ENCODE measurements around the gene NDRG3. TPM values are rescaled to one million over a fixed set of nuclear protein-coding genes. Genes with fewer than 3 reads are reported as not detected.

Gene NDRG3
- total and polyA plus RNA-seq, 10 of the 15 experiments (the other 5 are each of a cell fraction or from before 2014, with no cell fraction given), result 11.2 to 29.7 (median 14.9) TPM

- no peak for TF ChIP-seq POLR2AphosphoS5 (IDR thresholded peaks at IDR 0.05; ENCODE audit: low read length)
- TF ChIP-seq MEF2A (IDR thresholded peaks at IDR 0.05; ENCODE audit: insufficient read depth, low read depth, low read length), result no peak
- TF ChIP-seq POLR2A (IDR thresholded peaks at IDR 0.05; ENCODE audit: low read depth, low read length), result no peak
- TF ChIP-seq PKNOX1 (IDR thresholded peaks at IDR 0.05), result no peak
- TF ChIP-seq TCF7 (IDR thresholded peaks at IDR 0.05; ENCODE audit: borderline replicate concordance), result no peak
- no peak for TF ChIP-seq KDM1A (IDR thresholded peaks at IDR 0.05; ENCODE audit: borderline replicate concordance)
- no peak for TF ChIP-seq MTA3 (IDR thresholded peaks at IDR 0.05; ENCODE audit: borderline replicate concordance, low read length)
- no peak for TF ChIP-seq MAX (IDR thresholded peaks at IDR 0.05; ENCODE audit: low read depth, low read length)
- no peak overlapping the region for H3K4me3 ChIP-seq
- ChIA-PET SMC1A (ENCODE audit: uncharacterized antibody, unreplicated experiment) (interaction anchor here (0.6 kb wide), 1 partner anchor 22 kb away, joined by 3 read pairs; no protein-coding TSS in a partner anchor), RAD21 (ENCODE audit: unreplicated experiment) (no interaction called here), CTCF (interaction anchor here (0.6 kb wide), 1 partner anchor 607 kb away, joined by 3 read pairs; no protein-coding TSS in a partner anchor), POLR2A (interaction anchor here (0.5 kb wide), 1 partner anchor 21 kb away, joined by 4 read pairs; no protein-coding TSS in a partner anchor)
- in situ Hi-C loops (cut with MboI), result no loop called here
- ATAC-seq, result no peak
- no peaks in the 10 kb centered on the region for H3K79me2 ChIP-seq (ENCODE audit: control insufficient read depth, insufficient read depth, low read length)
- no TSS peak for BruUV-seq (replicated peaks)
- no peak overlapping the region for H3K4me2 ChIP-seq (ENCODE audit: control insufficient read depth, insufficient read depth)
- H3K27me3 ChIP-seq (replicated peaks in 1 of 2; ENCODE audit: control insufficient read depth in 2 of 2, insufficient read depth in 2 of 2, low read length in 1 of 2), result no peaks in the 10 kb centered on the region
- H4K20me1 ChIP-seq (ENCODE audit: control insufficient read depth, insufficient read depth), result no peaks in the 10 kb centered on the region
- no peak overlapping the region for H3K27ac ChIP-seq (ENCODE audit: control insufficient read depth, insufficient read depth)
- WGBS (ENCODE audit: insufficient coverage, insufficient replicate concordance, low lambda C conversion rate, missing lambda C conversion rate), result 94% methylated on average over 4 of the region's 4 CpGs
- H3K4me1 ChIP-seq (ENCODE audit: control insufficient read depth, insufficient read depth, low read length), result no peaks in the 10 kb centered on the region
- peaks cover 2 to 3% of the 10 kb centered on the region in 2 experiments; a peak in 3 of 4 replicates for H3K36me3 ChIP-seq (ENCODE audit: control insufficient read depth in 2 of 2, insufficient read depth in 2 of 2, low read length in 1 of 2)
- no peak overlapping the region for H2AFZ ChIP-seq (ENCODE audit: control insufficient read depth, low read depth, low read length)
- no peak for DNase-seq (ENCODE audit: low read depth, low spot score)
- no peak for FAIRE-seq
- no peaks in the 10 kb centered on the region for H3K9me3 ChIP-seq (replicated peaks; ENCODE audit: control insufficient read depth, insufficient read depth, low read length)
- H3K9ac ChIP-seq (ENCODE audit: control insufficient read depth, insufficient read depth, low read length), result no peak overlapping the region
- intact Hi-C loops (cut with micrococcal nuclease; ENCODE audit: unreplicated experiment), result no loop called here
Measured at GRCh38 chr20:36656733-36657132, 89.2 kb downstream of the NDRG3 start.
